HG03159 (cell line): ENCODE data around the gene ARHGAP24.

Experiments used
- ATAC-seq: cut with Tn5 transposase; IDR thresholded peaks from one replicate; pipeline ENCODE4 v1.9.1; 2021; ENCODE audit warnings: mild to moderate bottlenecking, moderate library complexity; ENCODE audit not compliant: unreplicated experiment

Gene ARHGAP24

DNA sequence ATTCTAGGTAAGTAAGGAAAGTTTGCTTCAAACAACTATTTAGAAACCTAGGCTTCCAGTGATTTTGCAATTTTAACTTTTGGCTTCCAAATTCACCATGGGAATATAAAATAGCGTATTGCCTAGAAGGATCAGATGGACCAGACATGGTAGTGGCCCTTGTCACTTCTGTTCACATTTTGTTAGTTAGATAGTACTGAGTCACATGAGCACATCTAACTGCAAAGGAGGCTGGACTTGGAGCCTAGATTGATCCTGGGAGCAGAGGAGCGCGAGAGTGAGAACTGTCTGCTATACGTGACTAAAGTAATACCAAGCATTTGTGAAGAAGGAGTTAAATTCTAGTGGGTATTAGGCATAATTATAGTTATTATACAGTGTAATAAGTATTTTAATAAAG, 102.4 kb downstream of the ARHGAP24 start:
- ATAC-seq: no peak

DNA sequence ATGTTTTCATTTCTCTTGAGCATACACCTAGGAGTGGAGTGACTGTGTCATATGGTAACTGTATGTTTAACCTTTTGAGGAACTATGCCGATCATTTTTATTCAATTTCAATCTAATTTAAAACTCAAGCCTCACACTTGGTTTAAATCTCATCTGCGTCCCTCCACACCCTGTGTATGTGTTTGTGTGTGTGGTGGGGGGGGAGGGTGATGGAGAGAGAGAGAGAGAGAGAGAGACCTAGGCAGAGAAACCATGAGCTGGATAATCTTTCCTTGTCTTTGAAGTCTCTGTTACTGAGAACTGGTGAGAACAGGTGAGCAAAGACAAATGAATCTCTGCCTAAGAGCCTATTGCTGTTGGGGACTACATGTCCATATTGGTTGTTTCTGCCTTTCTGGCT, 105.0 kb downstream of the ARHGAP24 start:
- ATAC-seq: no peak

DNA sequence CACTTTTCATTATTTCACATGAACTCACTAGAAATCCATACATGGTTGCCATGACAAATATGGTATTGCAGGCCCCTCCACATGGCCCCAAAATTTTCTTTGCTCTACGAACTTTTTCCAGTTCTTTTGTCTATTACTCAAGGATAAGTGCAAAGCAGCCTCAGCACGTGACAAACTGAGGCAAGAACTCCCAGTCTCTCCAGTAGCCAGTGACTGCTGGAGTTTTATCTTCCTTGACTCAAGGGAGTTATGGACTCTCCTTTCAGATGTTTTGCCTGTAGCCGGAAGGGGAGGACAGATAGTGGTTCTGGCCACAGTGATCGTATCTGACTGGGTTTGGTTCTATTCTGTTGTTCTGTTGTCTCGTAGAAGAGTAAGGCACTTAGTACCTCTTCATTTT, 105.5 kb downstream of the ARHGAP24 start:
- ATAC-seq: no peak

DNA sequence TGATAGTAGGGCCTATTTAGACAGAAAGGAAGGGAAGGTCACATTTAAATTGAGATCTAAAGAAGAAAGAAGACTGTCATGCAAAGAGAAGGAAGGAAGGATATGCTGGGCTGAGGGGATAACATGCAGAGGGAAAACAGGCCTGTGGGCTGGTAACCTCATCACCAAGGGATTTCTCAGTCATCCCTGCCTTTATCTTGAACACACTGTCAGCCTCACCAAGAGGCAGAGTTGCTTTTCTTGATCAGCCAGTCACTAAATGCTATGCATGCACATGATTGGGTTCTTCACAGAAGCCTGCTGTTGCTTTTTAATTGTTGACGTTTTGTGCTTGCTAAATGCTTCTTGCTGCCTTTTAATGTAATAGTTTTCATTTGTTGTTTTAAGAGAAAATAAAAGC, 113.0 kb downstream of the ARHGAP24 start:
- ATAC-seq: no peak

DNA sequence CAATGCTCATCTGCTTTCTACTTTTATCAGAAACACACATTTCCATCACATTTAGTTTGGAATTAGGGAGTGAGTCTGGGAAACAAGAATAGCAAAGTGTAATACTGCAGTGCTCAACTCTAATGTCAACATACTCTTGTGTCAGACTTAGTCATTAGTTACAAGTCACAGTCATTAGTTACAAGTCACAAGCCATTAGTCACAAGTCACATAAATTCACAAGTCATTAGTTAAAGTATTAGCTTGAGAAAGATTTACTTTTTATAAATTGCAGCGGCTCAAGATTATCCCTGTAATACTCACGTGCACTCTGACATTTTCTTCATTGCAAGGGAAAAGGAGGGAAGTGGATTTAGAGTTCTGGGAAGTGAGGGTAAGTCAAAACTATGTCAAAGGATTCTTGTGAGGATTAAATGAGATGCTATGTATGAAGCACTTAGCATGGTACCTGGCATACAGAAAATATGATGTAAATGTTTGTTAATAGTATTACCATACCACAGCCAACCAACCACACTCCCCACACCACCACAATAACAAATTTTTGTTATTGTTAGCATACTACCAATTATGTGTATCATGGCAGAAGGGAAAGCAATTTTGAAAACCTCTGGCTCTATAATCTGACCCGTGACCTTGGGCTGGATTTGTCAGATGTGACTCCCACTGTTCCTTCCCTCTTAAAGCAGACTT, 116.6 kb downstream of the ARHGAP24 start:
- ATAC-seq: no peak

DNA sequence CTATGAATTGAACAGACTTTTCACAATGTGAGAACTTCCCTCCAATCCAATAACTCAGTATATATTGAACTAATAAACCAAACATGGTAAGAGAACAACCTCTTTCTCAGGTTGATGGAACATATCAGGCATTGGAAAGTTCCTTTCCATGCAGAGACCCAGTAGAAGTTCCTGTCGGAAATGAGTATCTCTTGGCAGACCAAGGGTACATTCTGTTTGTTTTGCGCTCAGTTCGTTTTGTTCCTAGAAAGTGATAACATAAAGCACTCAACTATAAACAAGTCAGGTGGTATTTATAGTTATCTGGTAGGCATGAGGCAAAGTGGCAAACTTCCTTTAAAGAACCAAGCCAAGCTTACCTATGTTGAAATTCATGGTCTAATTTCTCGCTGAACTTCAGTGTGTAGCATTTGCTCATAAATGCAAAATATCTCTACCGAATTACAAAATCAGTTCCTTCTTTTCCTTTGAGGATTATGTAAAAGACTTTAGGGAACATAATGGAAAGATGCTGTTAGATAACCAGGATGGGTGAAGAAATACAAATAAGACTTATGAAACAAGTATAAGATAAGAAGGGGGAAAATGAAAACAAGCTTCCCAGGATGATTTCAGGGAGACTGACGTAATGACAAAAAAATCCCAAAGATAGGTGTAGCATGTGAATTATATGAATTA, 120.3 kb downstream of the ARHGAP24 start:
- no peak for ATAC-seq

DNA sequence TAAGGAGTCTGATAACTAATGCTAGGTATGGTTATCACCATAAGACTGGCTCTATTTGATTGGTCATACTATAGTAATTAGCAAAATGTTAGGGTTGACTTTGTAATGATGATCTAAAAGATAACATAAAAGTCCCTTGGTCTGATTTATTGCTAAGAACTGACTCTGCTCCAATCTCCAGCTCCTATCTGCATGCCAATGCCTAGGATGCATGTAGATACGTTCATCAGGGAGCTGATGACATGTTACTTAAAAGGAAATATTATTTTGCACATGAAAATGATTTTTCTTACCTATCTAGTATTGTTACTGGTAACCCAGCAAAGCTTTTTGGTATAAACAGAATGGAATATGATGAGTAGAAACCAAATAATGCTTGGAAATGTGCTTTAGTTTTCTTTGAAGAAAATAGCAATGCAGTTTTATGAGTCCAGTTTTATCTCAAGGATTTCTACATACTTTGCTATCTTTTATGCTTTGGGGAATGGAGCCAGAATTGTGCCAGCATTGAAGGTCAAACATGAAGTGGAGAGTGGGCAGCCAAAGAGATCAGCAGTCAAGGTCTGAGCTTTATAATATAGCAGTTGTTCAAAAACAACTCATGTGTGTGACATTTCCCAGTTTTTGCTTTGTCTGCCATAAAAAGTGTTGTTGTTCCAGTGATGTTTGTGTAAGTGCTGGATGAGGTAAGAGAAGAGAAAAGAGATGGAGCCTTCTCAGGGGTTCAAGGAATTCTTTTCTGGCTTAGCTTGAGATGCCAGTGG, 121.0 kb downstream of the ARHGAP24 start:
- ATAC-seq: no peak

DNA sequence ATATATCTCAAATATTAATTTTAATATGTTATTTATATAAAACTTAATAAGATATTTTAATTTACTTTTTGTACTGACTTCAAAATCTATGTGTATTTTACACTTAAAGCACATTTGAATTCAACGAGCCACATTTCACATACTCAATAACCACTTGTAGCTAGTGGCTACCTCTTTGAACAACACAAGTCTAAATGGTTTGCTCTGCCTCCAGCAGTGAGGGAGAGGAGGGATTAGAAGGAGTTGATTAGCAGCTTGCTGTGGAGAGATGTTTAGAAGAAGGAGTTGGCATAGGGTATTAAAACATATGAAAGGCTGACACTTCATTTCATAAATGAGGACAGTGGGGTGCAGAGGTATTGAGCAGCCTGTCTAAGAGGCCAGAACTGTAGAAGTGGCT, 124.0 kb downstream of the ARHGAP24 start:
- no peak for ATAC-seq

DNA sequence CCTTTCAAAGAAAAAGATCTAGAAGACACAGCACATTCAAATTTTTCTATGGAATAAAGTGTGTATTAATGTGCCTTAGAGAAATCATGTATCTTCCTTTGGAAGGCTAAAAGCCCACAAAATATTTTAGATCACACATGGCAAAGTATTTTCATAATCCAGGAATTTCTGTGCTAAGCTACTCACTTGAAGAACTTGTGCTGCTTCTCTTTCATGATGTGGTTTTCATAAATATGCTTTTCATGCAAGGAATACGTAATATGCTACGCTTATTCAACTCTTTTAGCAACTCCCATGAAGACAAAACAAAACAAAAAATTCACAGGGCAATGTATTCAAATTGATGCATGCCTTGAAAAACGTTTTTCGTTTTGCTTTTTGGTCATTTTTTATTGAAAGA, 125.6 kb downstream of the ARHGAP24 start:
- no peak for ATAC-seq

DNA sequence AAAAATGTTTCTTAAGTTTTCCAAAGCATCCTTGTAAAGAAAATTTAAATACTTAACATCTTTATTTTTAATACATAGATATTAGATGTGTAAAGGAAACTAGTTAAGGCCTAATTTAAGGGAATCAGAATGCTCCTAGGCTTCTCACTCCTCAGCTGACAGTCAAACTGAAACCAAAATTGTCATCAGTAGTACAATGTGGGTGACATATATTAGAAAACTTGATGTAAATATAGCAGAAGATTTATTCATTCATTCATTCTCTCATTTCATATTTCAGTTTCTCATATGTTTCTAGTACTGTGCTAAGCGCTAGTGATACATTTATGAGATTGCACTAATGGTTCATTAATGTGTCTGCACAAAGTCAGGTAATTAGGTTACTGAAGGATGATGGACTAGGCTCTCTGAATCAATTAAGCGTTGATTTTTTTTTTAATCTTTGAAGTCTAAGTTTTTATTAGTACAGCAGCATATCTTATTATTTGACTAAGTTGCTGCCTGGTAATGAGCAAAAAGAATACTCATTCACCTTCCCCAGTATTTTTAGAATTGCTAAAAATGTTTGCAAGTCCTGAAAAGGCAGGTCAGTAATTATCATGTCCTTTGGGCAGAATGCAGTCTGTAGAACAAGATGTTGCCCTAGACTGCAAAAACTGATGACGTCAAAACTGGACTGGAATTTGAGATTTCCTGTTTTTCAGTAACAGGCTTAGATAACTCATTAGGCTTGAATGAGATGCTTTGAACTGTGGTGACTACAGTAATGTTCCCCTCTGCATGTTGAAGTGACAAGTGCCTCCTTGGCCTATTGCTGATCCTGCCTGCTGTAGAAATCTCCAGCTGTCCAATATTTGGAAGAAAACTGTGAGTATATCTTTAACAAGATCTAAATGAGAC, 128.7 kb downstream of the ARHGAP24 start:
- peak; percentile 55 for ATAC-seq

DNA sequence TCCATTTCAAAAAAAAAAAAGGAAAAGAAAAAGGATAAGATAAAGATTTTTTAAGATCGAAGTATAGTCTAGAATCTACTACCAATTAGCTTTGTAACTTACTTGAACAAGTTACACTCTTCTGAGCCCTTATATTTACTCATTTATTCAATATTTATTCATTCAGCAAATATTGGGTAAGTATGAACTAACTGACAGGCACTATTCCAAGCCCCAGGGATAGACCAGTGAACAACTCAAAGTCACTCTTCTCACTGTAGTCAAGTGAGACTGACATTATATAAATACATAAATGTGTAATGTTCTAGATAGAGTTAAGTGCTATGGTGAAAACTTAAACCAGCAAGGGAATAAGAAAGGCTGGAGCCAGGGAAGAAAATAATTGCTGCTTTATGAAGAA, 131.6 kb downstream of the ARHGAP24 start:
- no peak for ATAC-seq

DNA sequence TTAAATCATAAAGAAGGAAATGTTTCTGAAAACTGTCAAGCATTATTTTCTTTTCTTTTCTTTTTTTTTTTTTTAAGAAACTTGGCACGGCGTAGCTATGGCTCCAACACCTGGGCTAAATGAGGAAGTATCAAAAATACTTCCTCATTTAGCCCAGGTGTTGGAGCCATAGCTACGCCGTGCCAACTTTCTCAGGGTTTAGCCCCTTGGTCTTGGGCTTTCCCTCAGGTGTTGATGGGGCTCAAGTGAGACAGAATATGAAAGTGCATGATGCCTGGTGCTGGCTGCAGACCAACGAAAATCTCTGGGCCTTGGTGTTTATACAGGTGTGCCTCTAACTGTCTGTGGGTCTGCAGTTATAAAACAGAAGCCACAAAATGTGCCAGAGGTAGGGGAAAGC, 132.7 kb downstream of the ARHGAP24 start:
- ATAC-seq: peak; percentile 77

DNA sequence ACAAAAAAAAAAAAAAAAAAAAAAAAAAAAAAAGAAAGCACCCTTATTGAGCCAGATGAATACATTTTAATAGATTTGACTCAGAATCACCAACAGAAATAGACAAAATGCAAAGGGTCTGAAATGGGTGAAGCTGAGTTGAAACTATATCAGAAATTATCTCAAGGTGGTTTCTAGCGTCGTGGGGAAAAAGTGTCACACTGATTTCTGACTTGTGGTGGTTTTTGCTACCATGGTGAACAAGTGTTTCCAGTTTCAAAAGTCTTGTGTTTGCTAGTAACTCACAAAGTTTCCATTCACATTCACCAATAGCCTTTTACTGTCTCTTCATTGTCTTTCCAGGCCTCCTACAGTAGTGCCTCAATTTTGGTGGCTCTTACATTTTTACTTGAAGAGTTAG, 135.5 kb downstream of the ARHGAP24 start:
- peak; percentile 78 for ATAC-seq

DNA sequence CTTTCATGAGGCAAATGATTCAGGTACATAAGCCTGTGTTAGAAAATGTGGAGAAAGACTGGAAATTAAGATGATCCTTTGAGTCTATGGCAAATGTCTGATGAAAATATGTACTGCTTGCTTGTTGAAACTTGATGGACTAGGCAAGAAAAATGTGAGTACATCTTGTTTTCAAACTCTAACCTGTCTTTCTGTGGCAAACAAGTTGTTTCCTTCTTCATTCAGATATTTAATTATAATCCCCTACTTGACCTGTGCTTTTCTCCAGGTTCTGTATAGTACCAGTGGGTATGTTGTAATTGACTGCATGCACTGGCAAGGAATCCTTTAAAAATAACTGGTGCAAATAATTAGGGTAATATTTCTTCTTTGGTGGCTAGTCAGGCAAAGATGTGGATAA, 136.7 kb downstream of the ARHGAP24 start:
- no peak for ATAC-seq

DNA sequence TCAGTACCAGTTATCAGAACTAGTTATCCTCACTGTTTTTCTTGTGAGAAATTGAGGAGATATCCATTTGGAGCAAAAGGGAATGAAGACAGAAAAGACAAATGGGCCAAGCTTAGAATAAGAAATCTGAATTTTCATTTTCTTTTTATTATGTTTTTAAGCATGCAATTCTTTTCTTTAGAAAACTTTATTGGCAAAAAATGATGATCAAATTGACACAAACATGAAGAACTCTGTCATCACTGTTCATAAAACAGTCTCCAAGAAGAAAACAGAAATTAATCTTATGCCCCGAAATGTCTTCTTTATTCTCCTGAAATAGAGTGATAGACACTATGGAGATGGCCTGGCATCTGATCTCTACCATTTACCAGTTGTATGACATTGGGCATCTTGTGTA, 139.0 kb downstream of the ARHGAP24 start:
- no peak for ATAC-seq

DNA sequence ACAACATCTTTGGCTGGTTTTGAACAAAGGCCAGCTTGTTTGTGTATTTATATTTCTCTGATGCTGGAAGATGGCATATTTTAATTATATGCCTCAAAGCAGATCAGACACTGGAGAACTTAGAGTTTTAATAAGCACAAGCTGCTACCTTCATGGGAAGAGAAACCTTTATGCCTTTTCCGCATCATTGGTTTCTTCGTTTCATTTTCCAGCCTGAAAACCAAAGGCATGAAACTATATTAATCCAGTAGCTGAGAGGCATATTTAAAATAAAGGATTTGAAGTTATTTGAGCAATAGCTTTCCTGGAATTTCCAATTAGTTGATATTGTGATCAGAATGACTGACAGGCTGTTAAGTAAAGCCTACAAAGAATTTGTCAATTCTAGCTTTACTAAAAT, 141.0 kb downstream of the ARHGAP24 start:
- no peak for ATAC-seq

DNA sequence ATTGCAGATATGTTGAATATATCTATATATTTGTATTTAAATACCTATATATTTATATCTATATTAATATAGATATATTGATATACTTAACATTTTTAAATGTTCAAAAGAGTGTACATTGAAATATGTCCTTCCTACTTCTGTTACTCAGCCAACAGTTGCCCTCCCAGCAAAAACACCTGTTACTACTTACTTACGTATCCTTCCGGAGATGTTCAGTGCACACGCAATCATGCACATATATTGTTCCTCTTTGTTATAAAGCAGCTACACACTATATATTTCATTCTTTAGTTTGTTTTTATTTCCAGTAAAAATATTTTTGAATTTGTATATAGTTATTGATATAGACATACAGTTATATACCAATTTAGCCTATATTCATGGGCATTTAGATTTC, 142.3 kb downstream of the ARHGAP24 start:
- ATAC-seq: no peak

DNA sequence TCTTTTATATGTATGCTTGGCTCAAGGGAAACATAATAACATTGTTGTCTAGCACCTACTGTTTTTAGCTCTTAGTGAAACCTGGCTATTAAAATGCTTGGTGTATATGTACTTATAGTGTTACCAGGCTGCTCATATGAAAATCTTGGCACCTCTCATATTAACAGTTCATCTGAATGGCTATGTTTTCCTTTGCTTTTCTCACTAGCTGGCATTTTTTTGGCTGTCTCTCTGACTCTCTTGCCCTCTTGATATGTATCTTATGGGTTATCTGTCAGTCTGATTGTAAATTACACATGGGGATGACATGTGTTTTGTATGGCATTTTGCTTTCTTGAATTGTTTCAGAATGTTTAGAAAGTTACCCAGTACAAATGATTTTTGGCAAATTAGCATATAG, 158.0 kb downstream of the ARHGAP24 start:
- no peak for ATAC-seq

DNA sequence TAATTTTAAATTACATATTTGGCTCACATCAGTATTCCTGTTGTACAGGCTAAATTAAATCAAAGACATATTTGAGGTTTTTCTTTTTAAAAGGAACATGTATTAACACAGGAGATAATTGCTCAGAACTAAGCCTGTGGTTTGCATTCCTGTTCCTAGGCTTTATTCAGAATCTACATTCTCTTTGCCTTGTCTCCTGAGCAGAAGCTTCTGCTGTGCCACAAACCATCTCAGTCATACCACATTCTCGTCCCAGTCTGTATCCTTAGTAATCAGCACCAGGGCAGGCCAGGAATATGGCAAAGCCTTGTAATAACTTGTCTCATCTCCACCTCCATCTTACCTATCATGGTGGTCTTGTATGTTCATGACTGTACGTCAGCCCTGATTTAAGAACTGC, 162.8 kb downstream of the ARHGAP24 start:
- no peak for ATAC-seq

DNA sequence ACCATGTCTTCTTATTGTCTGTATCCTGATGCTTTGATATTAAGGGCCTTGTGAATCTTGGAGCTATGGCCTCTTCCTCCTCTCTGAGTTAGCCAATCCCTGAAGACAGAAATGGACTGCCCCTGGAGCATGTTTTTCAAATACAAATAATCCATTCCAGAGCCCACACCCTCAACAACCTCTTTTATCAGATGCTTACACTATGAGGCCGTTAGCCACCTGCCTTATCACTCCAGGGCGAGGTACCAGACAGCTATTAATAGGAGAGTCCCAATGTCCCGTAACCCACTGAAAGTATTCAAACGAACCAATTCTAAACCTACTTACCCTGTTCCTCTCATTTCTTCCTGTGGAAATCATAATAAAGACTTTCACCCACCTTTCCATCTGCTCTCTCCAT, 165.0 kb downstream of the ARHGAP24 start:
- ATAC-seq: no peak
